Right atrium auricular region (tissue), 2 donors: ENCODE measurements around the gene KCP. TPM values are rescaled to one million over a fixed set of nuclear protein-coding genes. Genes with fewer than 3 reads are reported as not detected.

Experiments
- DNase-seq: peaks from one replicate; pipeline ENCODE4 v3.0.0-alpha.2; 2019; ENCODE audit warnings: low spot score
- H3K27ac ChIP-seq, 2 donors: fragments of 200-600 bp; sonication (generic); 1 replicate in 1 of 2; 2 replicates in 1 of 2; pipeline ENCODE4 v1.5.1; 2016 to 2019
- H3K27me3 ChIP-seq, 2 donors: fragments of 200-600 bp; sonication (generic); one replicate each; pipeline versions ENCODE4 v1.5.1 to v1.6.0; 2017 to 2019
- H3K36me3 ChIP-seq: fragments of 200-600 bp; sonication (generic); one replicate; pipeline ENCODE4 v1.5.1; 2016
- H3K4me1 ChIP-seq, 2 donors: fragments of 200-600 bp; sonication (generic); one replicate each; pipeline versions ENCODE4 v1.5.1 to v1.6.0; 2017 to 2019
- H3K4me3 ChIP-seq, 2 donors: fragments of 200-600 bp; sonication (generic); 1 replicate in 1 of 2; 2 replicates in 1 of 2; pipeline ENCODE4 v1.5.1; 2017 to 2019; ENCODE audit warnings: mild to moderate bottlenecking in 1 of 2, moderate library complexity in 1 of 2
- H3K9me3 ChIP-seq, 2 donors: fragments of 200-600 bp; sonication (generic); one replicate each; pipeline ENCODE4 v1.5.1; 2019
- CTCF ChIP-seq, 2 donors: fragments of 200-600 bp; sonication (generic); IDR thresholded peaks; one replicate each; pipeline ENCODE4 v1.5.1; 2019; ENCODE audit warnings: antibody characterized with exemption in 2 of 2
- total RNA-seq, 2 donors: library from RNA; depleted of rRNA; stranded (reverse); fragments of >200 nt; gene quantifications; one replicate each; pipeline ENCODE4 v1.1.0, GENCODE V29; 2016

Gene KCP
- total RNA-seq, 2 donors from 2014 or later, result not detected

- Histone ChIP-seq H3K27me3 (no peaks in the 10 kb centered on the region), H3K4me3 (no peak overlapping the region), H3K9me3 (no peaks in the 10 kb centered on the region), H3K4me1 (no peaks in the 10 kb centered on the region), H3K36me3 (peaks cover 42% of the 10 kb centered on the region), H3K27ac (no peak overlapping the region)
- TF ChIP-seq CTCF (IDR thresholded peaks at IDR 0.05), result no peak
- DNase-seq, result no peak
Measured at GRCh38 chr7:128951296-128951695, 40.8 kb upstream of the KCP start.

- no peaks in the 10 kb centered on the region for H3K27me3 ChIP-seq
- H3K4me3 ChIP-seq, result no peak overlapping the region
- H3K27ac ChIP-seq, result no peak overlapping the region
- no peaks in the 10 kb centered on the region for H3K4me1 ChIP-seq
- DNase-seq, result no peak
- no peak for TF ChIP-seq CTCF (IDR thresholded peaks at IDR 0.05)
- H3K36me3 ChIP-seq, result peaks cover 20% of the 10 kb centered on the region
- no peaks in the 10 kb centered on the region for H3K9me3 ChIP-seq
Measured at GRCh38 chr7:128948976-128949760, 38.7 kb upstream of the KCP start.

GRCh38 chr7:128948312-128948973 is 37.9 kb upstream of the KCP start:
- H3K9me3 ChIP-seq, result no peaks in the 10 kb centered on the region
- H3K36me3 ChIP-seq, result peaks cover 13% of the 10 kb centered on the region
- no peak for DNase-seq
- H3K27ac ChIP-seq, result no peak overlapping the region
- TF ChIP-seq CTCF (IDR thresholded peaks at IDR 0.05), result no peak
- H3K4me1 ChIP-seq, result no peaks in the 10 kb centered on the region
- H3K4me3 ChIP-seq, result no peak overlapping the region
- no peaks in the 10 kb centered on the region for H3K27me3 ChIP-seq

- DNase-seq, result no peak
- Histone ChIP-seq H3K27me3 (no peaks in the 10 kb centered on the region), H3K9me3 (no peaks in the 10 kb centered on the region), H3K4me1 (no peaks in the 10 kb centered on the region), H3K4me3 (no peak overlapping the region), H3K27ac (no peak overlapping the region), H3K36me3 (peaks cover 7% of the 10 kb centered on the region)
- no peak for TF ChIP-seq CTCF (IDR thresholded peaks at IDR 0.05)
Measured at GRCh38 chr7:128947854-128948253, 37.3 kb upstream of the KCP start.

GRCh38 chr7:128946936-128947830 is 36.7 kb upstream of the KCP start:
- Histone ChIP-seq H3K36me3 (peaks cover under 1% of the 10 kb centered on the region), H3K4me3 (no peak overlapping the region), H3K27ac (no peak overlapping the region), H3K27me3 (no peaks in the 10 kb centered on the region), H3K4me1 (no peaks in the 10 kb centered on the region), H3K9me3 (no peaks in the 10 kb centered on the region)
- TF ChIP-seq CTCF (IDR thresholded peaks at IDR 0.05), result no peak
- no peak for DNase-seq
